ENCODE measurements around the gene CGN. TPM values are rescaled to one million over a fixed set of nuclear protein-coding genes. Genes with fewer than 3 reads are reported as not detected.

CGN gene
- total and polyA plus RNA-seq, 2 donors (not counting 3 experiments of a cell fraction or from before 2014, with no cell fraction given): 0.32 to 0.73 TPM

- dilution Hi-C loops (cut with MboI; ENCODE audit: extremely low pct_ligation_motif_present, low sequenced_read_pairs): no loop called here
- Histone ChIP-seq H3K4me1 (ENCODE audit: control insufficient read depth, extremely low read depth, insufficient read depth, low read length) (peaks cover 11% of the 10 kb centered on the region), H3K4me3 (replicated peaks in 1 of 3; ENCODE audit: insufficient read depth in 1 of 3, low read depth in 1 of 3, low read length in 3 of 3) (no peak overlapping the region), H3K27me3 (ENCODE audit: control insufficient read depth in 2 of 2, insufficient read depth in 2 of 2, low read length in 2 of 2) (no peaks in the 10 kb centered on the region), H3K27ac (ENCODE audit: insufficient read depth, low read depth, low read length) (no peak overlapping the region), H3K9ac (replicated peaks; ENCODE audit: extremely low read depth, insufficient read depth, low read length) (no peak overlapping the region), H3K4me2 (ENCODE audit: insufficient read depth, low read length) (no peak overlapping the region), H4K20me1 (replicated peaks; ENCODE audit: control insufficient read depth, extremely low read depth, insufficient read depth, low read length) (no peaks in the 10 kb centered on the region), H3K9me3 (replicated peaks; ENCODE audit: control insufficient read depth, insufficient read depth, low read length) (no peaks in the 10 kb centered on the region), H2AFZ (ENCODE audit: low read depth, low read length) (no peak overlapping the region), H3K79me2 (ENCODE audit: control insufficient read depth, insufficient read depth, low read length) (no peaks in the 10 kb centered on the region), H3K9me1 (replicated peaks; ENCODE audit: control insufficient read depth, extremely low read depth, insufficient read depth, low read length) (no peaks in the 10 kb centered on the region), H3K36me3 (ENCODE audit: control insufficient read depth in 2 of 2, extremely low read depth in 1 of 2, insufficient read depth in 2 of 2, low read length in 2 of 2) (no peaks in the 10 kb centered on the region)
- no TSS peak for BruUV-seq (replicated peaks)
- DNase-seq (ENCODE audit: low read depth, low spot score): no peak
- intact Hi-C loops (cut with micrococcal nuclease): loop anchor here (10.0 kb wide), 1 partner anchor 478 kb away; no protein-coding TSS in a partner anchor
- CTCF ChIA-PET: interaction anchor here (0.6 to 2.0 kb wide), 7 partner anchors 14 to 465 kb away, joined by 3 to 7 read pairs (median 3); no protein-coding TSS in a partner anchor
- FAIRE-seq: no peak
- TF ChIP-seq GATA2 (IDR thresholded peaks at IDR 0.05; ENCODE audit: insufficient read depth, insufficient read length, low read depth, low read length) (no peak), EZH2 (IDR thresholded peaks at IDR 0.05; ENCODE audit: borderline replicate concordance, low read depth, low read length, severe bottlenecking) (no peak), CTCF (IDR thresholded peaks at IDR 0.05; ENCODE audit: extremely low read depth in 1 of 2, insufficient read depth in 1 of 2, low read depth in 1 of 2, low read length in 2 of 2) (no peak), FOS (IDR thresholded peaks at IDR 0.05; ENCODE audit: borderline replicate concordance, insufficient read depth, low read length) (no peak), MYC (IDR thresholded peaks at IDR 0.05; ENCODE audit: low read depth, low read length) (no peak), MAX (IDR thresholded peaks at IDR 0.05; ENCODE audit: insufficient read depth, insufficient read length) (no peak)
- POLR2A ChIA-PET: no interaction called here
These were observed 25.3 kb downstream of the CGN start for GRCh38 chr1:151536499-151536898.
